ENCODE measurements around the gene PI16.
"Not testable (repeated sequence)": the region's sequence is repeated elsewhere in the genome, so short reads cannot be mapped to it uniquely, and the experiment has no call there.

GRCh38 chr6:36939005-36939404, 15.5 kb upstream of the PI16 start:
- not testable (repeated sequence) for TF ChIP-seq POLR2AphosphoS5, POLR2A, CTCF (IDR thresholded peaks at IDR 0.05)
